ENCODE measurements around the gene TUBB1.

Gene TUBB1

GRCh38 chr20:59032023-59032712, 12.9 kb downstream of the TUBB1 start, which contains the start of gene ATP5F1E:
Gene ATP5F1E, minus strand, starts transcription at chr20:59032335. Its CDS starts 84 bp downstream, at chr20:59032251.
- peak within 1 kb of the TSS; percentile 58; the same call in 1 of the 2 replicates for H2AFZ ChIP-seq (ENCODE audit: low read length)

GRCh38 chr20:59032713-59033059, 13.5 kb downstream of the TUBB1 start:
- TF ChIP-seq EZH2phosphoT487 (IDR thresholded peaks at IDR 0.05; ENCODE audit: borderline replicate concordance): no peak
- no peak for TF ChIP-seq CTCF (conservative IDR thresholded peaks at IDR 0.05; ENCODE audit: low read length)
- Histone ChIP-seq H3K4me1 (ENCODE audit: insufficient read depth, low read length, poor library complexity, severe bottlenecking) (peaks cover 28% of the 10 kb centered on the region), H4K20me1 (ENCODE audit: insufficient read depth, low read length, poor library complexity, severe bottlenecking) (peaks cover 64% of the 10 kb centered on the region), H3K4me2 (ENCODE audit: low read depth, low read length, poor library complexity, severe bottlenecking) (peak overlapping the region; percentile 62), H2AFZ (ENCODE audit: low read length) (no peak overlapping the region), H3K4me3 (ENCODE audit: low read length, poor library complexity, severe bottlenecking) (peak overlapping the region; percentile 69), H3K9me2 (replicated peaks; ENCODE audit: low read depth, low read length) (no peaks in the 10 kb centered on the region), H3F3A (ENCODE audit: low read depth) (no peaks in the 10 kb centered on the region; the same call in 1 of the 2 replicates), H3K79me2 (ENCODE audit: insufficient read depth, low read length) (peaks cover 76% of the 10 kb centered on the region), H3K27me3 (ENCODE audit: insufficient read depth, low read length, poor library complexity, severe bottlenecking) (no peaks in the 10 kb centered on the region), H3K9ac (ENCODE audit: low read depth, low read length, poor library complexity, severe bottlenecking) (peak overlapping the region; percentile 63), H3K36me3 (ENCODE audit: insufficient read depth, low read length) (peaks cover 72% of the 10 kb centered on the region), H3K9me3 (ENCODE audit: insufficient read depth, low read depth, low read length) (no peaks in the 10 kb centered on the region)

More at GRCh38 chr20:59032023-59032712, 12.9 kb downstream of the TUBB1 start, which contains the start of gene ATP5F1E:
- no peaks in the 10 kb centered on the region; the same call in 1 of the 2 replicates for H3F3A ChIP-seq (ENCODE audit: low read depth)
- H3K9me2 ChIP-seq (replicated peaks; ENCODE audit: low read depth, low read length): no peaks in the 10 kb centered on the region
- peak within 1 kb of the TSS; percentile 76 for H3K4me2 ChIP-seq (ENCODE audit: low read depth, low read length, poor library complexity, severe bottlenecking)
- H4K20me1 ChIP-seq (ENCODE audit: insufficient read depth, low read length, poor library complexity, severe bottlenecking): peaks cover 61% of the 10 kb centered on the region
- no peaks in the 10 kb centered on the region for H3K27me3 ChIP-seq (ENCODE audit: insufficient read depth, low read length, poor library complexity, severe bottlenecking)
- H3K4me3 ChIP-seq (ENCODE audit: low read length, poor library complexity, severe bottlenecking): peak within 1 kb of the TSS; percentile 80
- no peaks in the 10 kb centered on the region for H3K9me3 ChIP-seq (ENCODE audit: insufficient read depth, low read depth, low read length)
- H3K36me3 ChIP-seq (ENCODE audit: insufficient read depth, low read length): peaks cover 71% of the 10 kb centered on the region
- peak within 1 kb of the TSS; percentile 80 for H3K9ac ChIP-seq (ENCODE audit: low read depth, low read length, poor library complexity, severe bottlenecking)
- TF ChIP-seq EZH2phosphoT487 (IDR thresholded peaks at IDR 0.05; ENCODE audit: borderline replicate concordance) (no peak), CTCF (conservative IDR thresholded peaks at IDR 0.05; ENCODE audit: low read length) (no peak)
- peaks cover 26% of the 10 kb centered on the region for H3K4me1 ChIP-seq (ENCODE audit: insufficient read depth, low read length, poor library complexity, severe bottlenecking)
- peaks cover 76% of the 10 kb centered on the region for H3K79me2 ChIP-seq (ENCODE audit: insufficient read depth, low read length)

- Histone ChIP-seq H3K27me3 (ENCODE audit: insufficient read depth, low read length, poor library complexity, severe bottlenecking) (no peaks in the 10 kb centered on the region), H3K9me2 (replicated peaks; ENCODE audit: low read depth, low read length) (no peaks in the 10 kb centered on the region), H3K9ac (ENCODE audit: low read depth, low read length, poor library complexity, severe bottlenecking) (peak overlapping the region; percentile 63), H3K4me1 (ENCODE audit: insufficient read depth, low read length, poor library complexity, severe bottlenecking) (peaks cover 29% of the 10 kb centered on the region), H4K20me1 (ENCODE audit: insufficient read depth, low read length, poor library complexity, severe bottlenecking) (peaks cover 64% of the 10 kb centered on the region), H2AFZ (ENCODE audit: low read length) (no peak overlapping the region), H3K4me3 (ENCODE audit: low read length, poor library complexity, severe bottlenecking) (peak overlapping the region; percentile 69), H3K36me3 (ENCODE audit: insufficient read depth, low read length) (peaks cover 72% of the 10 kb centered on the region), H3K79me2 (ENCODE audit: insufficient read depth, low read length) (peaks cover 76% of the 10 kb centered on the region), H3F3A (ENCODE audit: low read depth) (no peaks in the 10 kb centered on the region; the same call in 1 of the 2 replicates), H3K9me3 (ENCODE audit: insufficient read depth, low read depth, low read length) (no peaks in the 10 kb centered on the region), H3K4me2 (ENCODE audit: low read depth, low read length, poor library complexity, severe bottlenecking) (peak overlapping the region; percentile 62)
- TF ChIP-seq EZH2phosphoT487 (IDR thresholded peaks at IDR 0.05; ENCODE audit: borderline replicate concordance) (no peak), CTCF (conservative IDR thresholded peaks at IDR 0.05; ENCODE audit: low read length) (no peak)
Observed at GRCh38 chr20:59033093-59033492, 13.9 kb downstream of the TUBB1 start.

All from Loucy (cell line).